Measurements from ENCODE around the gene CARD6. TPM values are rescaled to one million over a fixed set of nuclear protein-coding genes. Genes with fewer than 3 reads are reported as not detected.
"Not testable (repeated sequence)": the region's sequence is repeated elsewhere in the genome, so short reads cannot be mapped to it uniquely, and the experiment has no call there.

The CARD6 gene
- total and polyA plus RNA-seq, 2 of the 8 experiments (the other 6 are each of a cell fraction or from before 2014, with no cell fraction given), result 0.41 to 0.50 TPM

GRCh38 chr5:40883051-40883450 is 41.9 kb downstream of the CARD6 start:
- H2AFZ ChIP-seq (ENCODE audit: low read length); H3K79me2 ChIP-seq (ENCODE audit: control insufficient read depth in 1 of 2, insufficient read depth in 2 of 2, low read length in 2 of 2): not testable (repeated sequence)
- H3K9me3 ChIP-seq (ENCODE audit: insufficient read depth in 2 of 2, low read depth in 1 of 2, low read length in 1 of 2), result peaks cover 9 to 14% of the 10 kb centered on the region in 2 experiments; a peak in 2 of 4 replicates

More at GRCh38 chr5:40883051-40883450, 41.9 kb downstream of the CARD6 start:
- H2BK15ac ChIP-seq (ENCODE audit: low read length); H3K79me1 ChIP-seq (ENCODE audit: low read depth, low read length); H3K4me3 ChIP-seq (ENCODE audit: extremely low read depth in 1 of 4, insufficient read depth in 2 of 4, low read depth in 3 of 4, low read length in 4 of 4); POLR2A ChIA-PET (ENCODE audit: partially characterized antibody); DNase-seq (ENCODE audit: low read depth in 1 of 2, low spot score in 2 of 2); H3K27me3 ChIP-seq (replicated peaks in 1 of 4; ENCODE audit: control insufficient read depth in 3 of 4, extremely low read depth in 1 of 4, insufficient read depth in 3 of 4, low read length in 3 of 4); H3K4me1 ChIP-seq (replicated peaks in 1 of 4; ENCODE audit: control insufficient read depth in 3 of 4, insufficient read depth in 4 of 4, low read length in 3 of 4); H3K18ac ChIP-seq (ENCODE audit: extremely low read depth, low read length); H3K56ac ChIP-seq (replicated peaks; ENCODE audit: insufficient read length, low read depth, low read length); H4K8ac ChIP-seq (ENCODE audit: extremely low read depth, insufficient read depth, low read length); H2BK5ac ChIP-seq (ENCODE audit: low read depth, low read length); H3K9ac ChIP-seq (replicated peaks in 1 of 4; ENCODE audit: extremely low read depth in 1 of 4, low read depth in 3 of 4, low read length in 3 of 4); H3K4me2 ChIP-seq (ENCODE audit: insufficient read depth in 1 of 2, low read depth in 2 of 2, low read length in 2 of 2); H3K14ac ChIP-seq (ENCODE audit: insufficient read length); H3K23me2 ChIP-seq (ENCODE audit: low read depth, low read length); H2BK20ac ChIP-seq (ENCODE audit: low read length); H3K27ac ChIP-seq (ENCODE audit: low read depth, low read length); H2BK12ac ChIP-seq (ENCODE audit: low read depth, low read length); H4K5ac ChIP-seq (ENCODE audit: insufficient read length, low read depth, low read length); H3K4ac ChIP-seq (replicated peaks; ENCODE audit: insufficient read length, low read depth, low read length); H2AK5ac ChIP-seq (ENCODE audit: low read depth, low read length); H4K91ac ChIP-seq (replicated peaks; ENCODE audit: insufficient read length, low read length); H4K20me1 ChIP-seq (replicated peaks in 1 of 2; ENCODE audit: control insufficient read depth in 1 of 2, insufficient read depth in 2 of 2, low read length in 2 of 2); H3K23ac ChIP-seq (ENCODE audit: insufficient read length); H3K36me3 ChIP-seq (ENCODE audit: control insufficient read depth in 2 of 4, insufficient read depth in 4 of 4, low read length in 3 of 4); H2BK120ac ChIP-seq (replicated peaks; ENCODE audit: low read depth, low read length); FAIRE-seq: not testable (repeated sequence)
- CTCF ChIA-PET (ENCODE audit: partially characterized antibody), result interaction anchor here (0.6 to 1.4 kb wide), 2 partner anchors 11 to 19 kb away, joined by 7 read pairs; no protein-coding TSS in a partner anchor
- WGBS, 2 experiments (ENCODE audit: extremely low coverage in 1 of 2, insufficient coverage in 1 of 2, insufficient read length in 1 of 2, insufficient replicate concordance in 2 of 2, low coverage in 1 of 2, low lambda C conversion rate in 2 of 2, missing lambda C conversion rate in 1 of 2), result 75% methylated on average over 1 of the region's 1 CpG; no CpG with 5 or more reads in 1 of the 2 experiments

Data from H1 (cell line).